A549 treated with CORT108297 at 1 μM for 4 hours (cell line): ENCODE measurements around the gene CX3CR1. TPM values are rescaled to one million over a fixed set of nuclear protein-coding genes. Genes with fewer than 3 reads are reported as not detected.

ENCODE experiments used
- total RNA-seq: library from RNA; stranded (reverse); fragments of 200-300 nt; extraction: Qiagen RNA extraction; gene quantifications from 5 replicates; pipeline ENCODE4 v1.2.3, GENCODE V29; 2022

The CX3CR1 gene
- total RNA-seq = 0.05 to 0.12 TPM (median 0.05 TPM) in 3 of 5 replicates, not detected in the others

GRCh38 chr3:39279745-39280517 lies at the start of gene CX3CR1:
CX3CR1 (minus strand) TSS chr3:39280036; CDS start chr3:39266509, 13,527 bp downstream.

GRCh38 chr3:39329493-39329892 lies 49.7 kb upstream of the CX3CR1 start, which contains the start of gene CCR8:
CCR8 (plus strand) TSS chr3:39329709; CDS start chr3:39332332, 2,623 bp downstream.

Other genes starting within 250 kb of the CX3CR1 start
- 0.01 TPM in 2 of 5 replicates, not detected in the others for gene SCN11A, start 228.1 kb downstream of the CX3CR1 start, total RNA-seq
- 19.4 to 24.0 TPM (median 22.1 TPM) in 5 replicates for gene WDR48, start 228.0 kb downstream of the CX3CR1 start, total RNA-seq
- gene GORASP1, start 172.4 kb downstream of the CX3CR1 start, total RNA-seq = 26.6 to 36.7 TPM (median 34.9 TPM) in 5 replicates
- 0.91 to 2.8 TPM (median 1.9 TPM) in 5 replicates for gene TTC21A, start 172.4 kb downstream of the CX3CR1 start, total RNA-seq
- gene CSRNP1, start 126.4 kb downstream of the CX3CR1 start, total RNA-seq = 14.2 to 24.6 TPM (median 18.0 TPM) in 5 replicates
- gene XIRP1, start 87.4 kb downstream of the CX3CR1 start, total RNA-seq = 0.02 to 0.07 TPM (median 0.04 TPM) in 5 replicates
- gene CCR8, start 49.7 kb upstream of the CX3CR1 start, total RNA-seq = not detected in 5 replicates
- gene SLC25A38, start 103.3 kb upstream of the CX3CR1 start, total RNA-seq = 37.8 to 46.5 TPM (median 39.3 TPM) in 5 replicates
- gene RPSA, start 126.7 kb upstream of the CX3CR1 start, total RNA-seq = 2,621 to 2,951 TPM (median 2,688 TPM) in 5 replicates
- gene MOBP, start 187.6 kb upstream of the CX3CR1 start, total RNA-seq = 0.06 to 0.07 TPM in 2 of 5 replicates, not detected in the others